ENCODE results near the gene SPATA46.

SPATA46 gene

DNA sequence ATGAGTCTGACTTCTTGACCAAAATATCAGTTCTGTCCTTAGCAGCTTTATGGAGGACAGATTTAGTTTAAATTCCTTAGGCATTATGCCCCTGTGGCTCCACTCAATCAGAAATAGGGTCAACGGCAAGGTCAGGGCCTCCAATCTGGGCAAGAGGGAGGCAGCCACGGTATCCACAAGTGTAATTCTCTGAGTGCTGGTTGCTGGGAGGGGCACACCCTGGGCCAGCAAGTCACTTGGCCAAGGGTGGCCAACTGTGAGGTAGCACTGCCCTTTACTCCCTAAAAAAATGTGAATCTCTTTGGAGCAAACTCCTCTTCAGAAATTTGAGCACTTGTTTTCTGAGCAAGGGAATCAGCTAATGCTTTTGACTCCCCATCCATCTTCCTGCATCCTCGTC, 12.8 kb downstream of the SPATA46 start:
- TF ChIP-seq, protein P1, sequence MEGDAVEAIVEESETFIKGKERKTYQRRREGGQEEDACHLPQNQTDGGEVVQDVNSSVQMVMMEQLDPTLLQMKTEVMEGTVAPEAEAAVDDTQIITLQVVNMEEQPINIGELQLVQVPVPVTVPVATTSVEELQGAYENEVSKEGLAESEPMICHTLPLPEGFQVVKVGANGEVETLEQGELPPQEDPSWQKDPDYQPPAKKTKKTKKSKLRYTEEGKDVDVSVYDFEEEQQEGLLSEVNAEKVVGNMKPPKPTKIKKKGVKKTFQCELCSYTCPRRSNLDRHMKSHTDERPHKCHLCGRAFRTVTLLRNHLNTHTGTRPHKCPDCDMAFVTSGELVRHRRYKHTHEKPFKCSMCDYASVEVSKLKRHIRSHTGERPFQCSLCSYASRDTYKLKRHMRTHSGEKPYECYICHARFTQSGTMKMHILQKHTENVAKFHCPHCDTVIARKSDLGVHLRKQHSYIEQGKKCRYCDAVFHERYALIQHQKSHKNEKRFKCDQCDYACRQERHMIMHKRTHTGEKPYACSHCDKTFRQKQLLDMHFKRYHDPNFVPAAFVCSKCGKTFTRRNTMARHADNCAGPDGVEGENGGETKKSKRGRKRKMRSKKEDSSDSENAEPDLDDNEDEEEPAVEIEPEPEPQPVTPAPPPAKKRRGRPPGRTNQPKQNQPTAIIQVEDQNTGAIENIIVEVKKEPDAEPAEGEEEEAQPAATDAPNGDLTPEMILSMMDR (IDR thresholded peaks at IDR 0.05; ENCODE audit: control extremely low read depth, extremely low read depth, low read depth, missing control alignments), result no peak
- ChIA-PET POLR2A (no interaction called here), CTCF (no interaction called here)
- no peak for DNase-seq (ENCODE audit: extremely low spot score)

DNA sequence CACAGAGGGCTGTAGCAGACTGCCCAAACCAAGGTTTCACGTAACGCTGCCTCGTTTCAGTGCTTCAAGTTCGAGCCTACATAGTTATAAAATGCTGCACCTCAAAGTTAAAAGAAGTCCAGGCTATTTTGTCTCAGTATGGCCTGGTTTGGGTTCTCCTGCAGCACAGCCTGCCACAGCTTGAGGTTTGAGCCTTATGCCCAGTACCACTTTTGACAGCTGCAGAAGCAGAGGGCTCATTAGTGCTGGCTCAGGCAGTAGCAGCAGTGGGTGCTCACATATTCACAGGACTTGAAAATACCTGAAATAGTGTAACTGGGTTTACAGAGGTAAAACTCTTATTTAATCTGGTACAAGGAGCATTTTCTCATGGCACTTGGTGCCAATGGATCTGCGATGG, 15.3 kb downstream of the SPATA46 start:
- ChIA-PET CTCF (interaction anchor here (1.5 to 2.1 kb wide), 3 partner anchors 9 to 29 kb away, joined by 4 to 5 read pairs (median 4); no protein-coding TSS in a partner anchor), POLR2A (no interaction called here)
- no peak for DNase-seq (ENCODE audit: extremely low spot score)
- TF ChIP-seq, protein P1 (IDR thresholded peaks at IDR 0.05; ENCODE audit: control extremely low read depth, extremely low read depth, low read depth, missing control alignments), result no peak

GRCh38 chr1:162360874-162361260, 15.8 kb downstream of the SPATA46 start:
- ChIA-PET POLR2A (no interaction called here), CTCF (interaction anchor here (1.6 to 2.1 kb wide), 2 partner anchors 13 to 29 kb away, joined by 4 to 5 read pairs; no protein-coding TSS in a partner anchor)
- TF ChIP-seq, protein P1 (IDR thresholded peaks at IDR 0.05; ENCODE audit: control extremely low read depth, extremely low read depth, low read depth, missing control alignments), result no peak
- no peak for DNase-seq (ENCODE audit: extremely low spot score)

DNA sequence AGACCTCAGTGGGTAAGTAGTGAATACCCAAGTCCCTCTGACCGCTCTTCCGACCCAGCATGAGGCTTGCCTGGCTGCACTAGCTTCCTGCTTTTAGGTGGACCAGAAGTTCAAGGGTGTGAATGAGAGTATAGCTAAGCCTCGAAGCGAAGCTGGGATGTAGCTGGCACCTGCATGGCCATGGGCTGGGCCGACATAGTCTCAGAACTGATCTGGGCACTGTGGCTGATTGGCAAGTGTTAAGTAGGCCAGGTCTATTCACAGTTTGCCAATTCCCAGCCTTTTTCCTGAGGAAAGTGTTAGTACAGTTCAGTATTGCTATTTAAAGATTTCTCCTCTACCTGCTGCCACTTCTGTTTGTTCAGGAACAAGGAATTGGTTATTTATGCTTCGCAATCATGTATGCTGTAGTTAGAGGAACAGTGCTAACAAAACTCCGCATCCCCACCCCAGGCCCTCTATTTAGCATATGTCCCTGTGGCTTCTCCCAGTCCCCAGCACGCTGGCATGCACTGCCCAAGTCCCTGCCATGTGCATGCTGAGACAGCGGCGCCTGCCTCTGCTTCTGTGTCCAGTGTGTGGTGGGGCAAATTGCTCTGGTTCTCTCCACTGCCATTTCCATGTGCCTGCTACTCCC, 16.3 kb downstream of the SPATA46 start:
- POLR2A ChIA-PET, result no interaction called here
- CTCF ChIA-PET, result interaction anchor here (0.9 to 2.1 kb wide), 2 partner anchors 15 to 30 kb away, joined by 4 to 5 read pairs; no protein-coding TSS in a partner anchor
- no peak for DNase-seq (ENCODE audit: extremely low spot score)
- TF ChIP-seq, protein P1 (IDR thresholded peaks at IDR 0.05; ENCODE audit: control extremely low read depth, extremely low read depth, low read depth, missing control alignments), result no peak

DNA sequence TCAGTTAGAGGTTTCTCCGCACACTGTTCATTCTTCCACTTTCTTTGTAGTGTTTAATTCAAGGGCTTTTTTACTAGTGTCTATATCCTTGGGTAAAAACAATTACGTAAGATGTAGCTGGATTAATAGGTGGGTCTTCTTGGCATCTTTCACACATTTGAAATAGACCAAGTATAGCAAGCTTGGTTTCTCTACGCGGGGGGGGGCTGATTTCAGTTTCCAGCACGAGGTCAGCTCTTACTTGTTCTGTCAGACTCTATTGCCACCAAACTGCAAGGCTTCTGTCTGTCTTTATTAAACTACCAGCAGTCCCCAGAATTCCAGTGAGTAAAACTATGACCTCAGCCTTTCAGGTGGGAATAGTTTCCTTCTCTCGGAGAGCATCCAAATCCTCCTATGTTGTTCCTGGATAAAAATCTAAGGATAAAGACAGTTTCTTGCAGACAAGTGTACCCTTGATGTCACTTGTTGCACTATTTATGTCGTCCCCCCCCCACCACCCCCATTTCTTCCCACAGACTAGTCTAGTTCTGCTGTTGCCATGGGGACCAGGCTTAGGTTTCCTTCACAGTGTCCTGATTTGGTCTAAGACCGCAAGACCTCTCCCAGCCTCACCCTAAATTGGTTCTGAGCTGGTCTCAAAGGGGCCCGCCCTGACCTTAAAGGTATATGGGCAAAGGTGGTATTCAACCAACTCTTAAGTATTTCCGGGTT, 17.0 kb downstream of the SPATA46 start:
- CTCF ChIA-PET, result interaction anchor here (0.7 to 2.1 kb wide), 4 partner anchors 12 to 32 kb away, joined by 3 to 5 read pairs (median 4); no protein-coding TSS in a partner anchor
- POLR2A ChIA-PET, result no interaction called here
- TF ChIP-seq, protein P1 (IDR thresholded peaks at IDR 0.05; ENCODE audit: control extremely low read depth, extremely low read depth, low read depth, missing control alignments), result no peak
- DNase-seq (ENCODE audit: extremely low spot score), result no peak

- no peak for DNase-seq (ENCODE audit: extremely low spot score)
- TF ChIP-seq, protein P1 (IDR thresholded peaks at IDR 0.05; ENCODE audit: control extremely low read depth, extremely low read depth, low read depth, missing control alignments), result no peak
- CTCF ChIA-PET, result interaction anchor here (0.7 to 1.0 kb wide), 2 partner anchors 11 to 33 kb away, joined by 3 to 4 read pairs; no protein-coding TSS in a partner anchor
- POLR2A ChIA-PET, result no interaction called here
These were observed 17.7 kb downstream of the SPATA46 start for GRCh38 chr1:162358928-162359327.

All from GM10248 (cell line).